ENCODE results near the gene ST7.

DNA sequence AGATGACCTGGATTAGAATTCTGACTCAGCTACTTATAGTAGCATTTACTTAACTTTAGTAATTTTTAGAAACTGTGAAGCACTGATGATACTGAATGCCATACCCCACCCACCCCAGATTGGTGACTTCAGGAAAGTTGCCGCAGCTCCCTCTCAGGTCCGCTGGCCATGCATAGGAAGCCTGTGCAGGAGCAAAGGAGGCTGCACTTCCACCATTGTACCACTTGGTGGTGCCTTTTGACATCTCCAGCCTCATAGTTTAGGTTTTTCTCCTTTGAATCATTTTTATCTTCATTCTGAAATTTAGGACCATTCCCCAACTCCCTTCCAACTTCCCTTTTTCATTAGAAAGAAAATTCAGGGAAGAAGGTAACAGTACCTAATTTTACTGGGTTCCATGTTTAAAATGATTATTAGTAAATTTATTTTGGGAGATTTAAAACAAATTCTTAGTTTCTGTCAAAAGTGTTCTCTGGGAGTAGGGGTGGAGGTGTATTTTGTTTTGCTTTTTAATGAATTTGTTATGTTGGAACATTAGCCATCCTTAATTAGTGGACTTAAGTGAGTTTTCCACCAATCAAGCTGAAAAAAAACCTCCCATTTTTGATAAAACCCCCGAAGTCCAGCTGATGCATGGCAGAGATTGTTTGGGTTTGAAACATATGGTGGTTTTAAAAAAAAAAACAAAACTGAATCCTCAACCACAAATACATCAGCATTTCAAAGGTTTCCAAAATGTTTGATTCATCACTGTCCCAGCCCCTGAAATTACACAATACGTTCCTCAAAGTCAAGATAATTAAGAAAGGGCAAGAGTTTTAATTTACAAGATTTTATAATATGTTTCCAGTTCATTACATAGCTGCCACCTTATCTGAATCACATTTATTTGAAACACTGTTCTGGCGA is 259.9 kb downstream of the ST7 start:
- TF ChIP-seq EZH2 (IDR thresholded peaks at IDR 0.05; ENCODE audit: low read depth, low read length, severe bottlenecking) (no peak), CREB1 (IDR thresholded peaks at IDR 0.05) (no peak), CTCF (IDR thresholded peaks at IDR 0.05; ENCODE audit: control extremely low read depth in 1 of 3, insufficient read depth in 1 of 3, low read depth in 1 of 3, low read length in 3 of 3) (peak; percentile 76 to 88 (median 82)), RXRA (IDR thresholded peaks at IDR 0.05; ENCODE audit: insufficient read depth, low read depth, low read length) (no peak)
- TF ChIP-seq, protein P1, sequence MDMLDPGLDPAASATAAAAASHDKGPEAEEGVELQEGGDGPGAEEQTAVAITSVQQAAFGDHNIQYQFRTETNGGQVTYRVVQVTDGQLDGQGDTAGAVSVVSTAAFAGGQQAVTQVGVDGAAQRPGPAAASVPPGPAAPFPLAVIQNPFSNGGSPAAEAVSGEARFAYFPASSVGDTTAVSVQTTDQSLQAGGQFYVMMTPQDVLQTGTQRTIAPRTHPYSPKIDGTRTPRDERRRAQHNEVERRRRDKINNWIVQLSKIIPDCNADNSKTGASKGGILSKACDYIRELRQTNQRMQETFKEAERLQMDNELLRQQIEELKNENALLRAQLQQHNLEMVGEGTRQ (IDR thresholded peaks at IDR 0.05; ENCODE audit: low read length): no peak

Measured in H1 (cell line).